HG02870 (cell line): Measurements from ENCODE around the gene TMEM88.
"Not testable (repeated sequence)": the region's sequence is repeated elsewhere in the genome, so short reads cannot be mapped to it uniquely, and the experiment has no call there.

Experiments
- ATAC-seq: cut with Tn5 transposase; IDR thresholded peaks from one replicate; pipeline ENCODE4 v1.9.1; 2021; ENCODE audit warnings: mild to moderate bottlenecking, moderate library complexity; ENCODE audit not compliant: unreplicated experiment

The TMEM88 gene

GRCh38 chr17:7856011-7856810, 1.3 kb downstream of the TMEM88 start:
- no peak for ATAC-seq

- ATAC-seq: peak; percentile 76
Measured at GRCh38 chr17:7856811-7857712, 2.2 kb downstream of the TMEM88 start, which contains the start of gene NAA38. TSS of gene NAA38 (minus strand) at chr17:7857559. CDS start at chr17:7857463, 96 bp downstream.

GRCh38 chr17:7857713-7858521, 3.1 kb downstream of the TMEM88 start, which contains the start of gene CYB5D1:
TSS of gene CYB5D1 (plus strand) at chr17:7858003. CDS start at chr17:7858135, 132 bp downstream.
- ATAC-seq: peak; percentile 38

GRCh38 chr17:7858522-7858810, 3.6 kb downstream of the TMEM88 start:
- no peak for ATAC-seq

GRCh38 chr17:7859028-7859427, 4.2 kb downstream of the TMEM88 start:
- no peak for ATAC-seq

- ATAC-seq: no peak
Measured at GRCh38 chr17:7862692-7863437, 8.0 kb downstream of the TMEM88 start.

- not testable (repeated sequence) for ATAC-seq
Measured at GRCh38 chr17:7864384-7864783, 9.5 kb downstream of the TMEM88 start.

- ATAC-seq: no peak
Measured at GRCh38 chr17:7864995-7865650, 10.3 kb downstream of the TMEM88 start.

- ATAC-seq: no peak
Measured at GRCh38 chr17:7867881-7868329, 13.0 kb downstream of the TMEM88 start.

GRCh38 chr17:7873051-7873450, 18.2 kb downstream of the TMEM88 start:
- no peak for ATAC-seq

GRCh38 chr17:7875804-7876370, 21.0 kb downstream of the TMEM88 start:
- no peak for ATAC-seq

- no peak for ATAC-seq
Measured at GRCh38 chr17:7878234-7878633, 23.4 kb downstream of the TMEM88 start.

GRCh38 chr17:7880076-7880868, 25.4 kb downstream of the TMEM88 start:
- no peak for ATAC-seq

- no peak for ATAC-seq
Measured at GRCh38 chr17:7881276-7882054, 26.6 kb downstream of the TMEM88 start.

- no peak for ATAC-seq
Measured at GRCh38 chr17:7882068-7882467, 27.2 kb downstream of the TMEM88 start.

GRCh38 chr17:7882629-7883028, 27.8 kb downstream of the TMEM88 start:
- ATAC-seq: no peak

- ATAC-seq: no peak
Measured at GRCh38 chr17:7883781-7884386, 29.0 kb downstream of the TMEM88 start.
